HG03097 (cell line): ENCODE measurements around the gene DIP2C.
"Not testable (repeated sequence)": the region's sequence is repeated elsewhere in the genome, so short reads cannot be mapped to it uniquely, and the experiment has no call there.

Source experiments
- ATAC-seq: cut with Tn5 transposase; IDR thresholded peaks from one replicate; pipeline ENCODE4 v1.9.1; 2021; ENCODE audit not compliant: unreplicated experiment, low FRiP score

Gene DIP2C

GRCh38 chr10:437698-438490, 251.6 kb downstream of the DIP2C start:
- no peak for ATAC-seq

- ATAC-seq: no peak
Measured at GRCh38 chr10:436911-437665, 252.4 kb downstream of the DIP2C start.

- no peak for ATAC-seq
Measured at GRCh38 chr10:436013-436697, 253.3 kb downstream of the DIP2C start.

- ATAC-seq: no peak
Measured at GRCh38 chr10:435397-435796, 254.1 kb downstream of the DIP2C start.

- no peak for ATAC-seq
Measured at GRCh38 chr10:429696-430095, 259.8 kb downstream of the DIP2C start.

- ATAC-seq: no peak
Measured at GRCh38 chr10:427761-428519, 261.5 kb downstream of the DIP2C start.

GRCh38 chr10:425365-425764, 264.1 kb downstream of the DIP2C start:
- ATAC-seq: not testable (repeated sequence)

GRCh38 chr10:424724-425123, 264.7 kb downstream of the DIP2C start:
- not testable (repeated sequence) for ATAC-seq

- ATAC-seq: no peak
Measured at GRCh38 chr10:423178-423577, 266.3 kb downstream of the DIP2C start.

- ATAC-seq: no peak
Measured at GRCh38 chr10:422675-423074, 266.8 kb downstream of the DIP2C start.

- no peak for ATAC-seq
Measured at GRCh38 chr10:422241-422640, 267.2 kb downstream of the DIP2C start.

- no peak for ATAC-seq
Measured at GRCh38 chr10:421170-421569, 268.3 kb downstream of the DIP2C start.

GRCh38 chr10:420154-421121, 269.0 kb downstream of the DIP2C start:
- no peak for ATAC-seq

- ATAC-seq: no peak
Measured at GRCh38 chr10:418894-419293, 270.6 kb downstream of the DIP2C start.

GRCh38 chr10:418226-418625, 271.2 kb downstream of the DIP2C start:
- ATAC-seq: no peak

- no peak for ATAC-seq
Measured at GRCh38 chr10:416091-416515, 273.4 kb downstream of the DIP2C start.

- no peak for ATAC-seq
Measured at GRCh38 chr10:413662-414071, 275.8 kb downstream of the DIP2C start.

- ATAC-seq: no peak
Measured at GRCh38 chr10:412109-412508, 277.4 kb downstream of the DIP2C start.

- ATAC-seq: no peak
Measured at GRCh38 chr10:411603-412002, 277.9 kb downstream of the DIP2C start.
